ENCODE results near the gene SMARCAL1. TPM values are rescaled to one million over a fixed set of nuclear protein-coding genes. Genes with fewer than 3 reads are reported as not detected.

The SMARCAL1 gene
- total RNA-seq, 2 donors from 2014 or later, result 29.1 to 35.1 TPM

DNA sequence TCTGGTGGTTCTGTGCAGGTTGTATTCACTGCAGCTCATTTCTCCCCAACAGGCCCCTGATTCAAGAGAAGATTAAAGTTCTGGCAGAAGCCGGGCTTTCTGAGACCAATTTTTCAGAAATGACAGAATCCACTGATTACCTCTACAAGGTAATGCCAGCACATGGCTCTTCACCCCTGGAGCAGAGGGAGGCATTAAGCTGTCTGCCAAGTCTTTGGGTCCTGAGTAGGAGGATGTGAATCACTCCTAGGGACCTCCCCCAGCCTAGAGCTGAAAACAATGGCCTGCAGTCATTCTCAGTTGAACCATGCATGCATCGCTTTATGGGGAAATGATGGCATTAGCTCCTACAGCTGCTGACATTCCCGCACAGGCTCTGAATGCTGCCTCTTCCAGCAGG, 65.9 kb downstream of the SMARCAL1 start:
- H3K9me3 Mint-ChIP-seq, result no peaks in the 10 kb centered on the region
- no peak overlapping the region for H3K27ac Mint-ChIP-seq
- H3K4me1 Mint-ChIP-seq, result no peaks in the 10 kb centered on the region
- H3K36me3 Mint-ChIP-seq (ENCODE audit: low read depth), result peaks cover 47% of the 10 kb centered on the region
- H3K4me3 Mint-ChIP-seq, result no peak overlapping the region
- peaks cover 58% of the 10 kb centered on the region for H3K36me3 ChIP-seq (ENCODE audit: control insufficient read depth, insufficient read depth, low read length)
- H3K27ac ChIP-seq (ENCODE audit: low read depth, low read length), result no peak overlapping the region
- WGBS, 2 experiments (ENCODE audit: insufficient coverage in 1 of 2, insufficient read length in 1 of 2), result 87 to 93% methylated on average over 3 of the region's 3 CpGs
- no peaks in the 10 kb centered on the region for H3K27me3 ChIP-seq (ENCODE audit: control insufficient read depth, insufficient read depth, low read length, poor library complexity, severe bottlenecking)
- no peaks in the 10 kb centered on the region for H3K9me3 ChIP-seq (ENCODE audit: control insufficient read depth, low read length)
- DNase-seq, result peak; percentile 62
- no peak overlapping the region for H3K4me3 ChIP-seq (ENCODE audit: low read length)
- no peak overlapping the region for H3K9ac ChIP-seq (ENCODE audit: extremely low read depth, low read length, poor library complexity, severe bottlenecking)
- H3K4me1 ChIP-seq (ENCODE audit: control insufficient read depth, insufficient read depth, low read length), result peaks cover 5% of the 10 kb centered on the region
- H3K27me3 Mint-ChIP-seq (ENCODE audit: insufficient read depth), result no peaks in the 10 kb centered on the region
- TF ChIP-seq, protein P1, sequence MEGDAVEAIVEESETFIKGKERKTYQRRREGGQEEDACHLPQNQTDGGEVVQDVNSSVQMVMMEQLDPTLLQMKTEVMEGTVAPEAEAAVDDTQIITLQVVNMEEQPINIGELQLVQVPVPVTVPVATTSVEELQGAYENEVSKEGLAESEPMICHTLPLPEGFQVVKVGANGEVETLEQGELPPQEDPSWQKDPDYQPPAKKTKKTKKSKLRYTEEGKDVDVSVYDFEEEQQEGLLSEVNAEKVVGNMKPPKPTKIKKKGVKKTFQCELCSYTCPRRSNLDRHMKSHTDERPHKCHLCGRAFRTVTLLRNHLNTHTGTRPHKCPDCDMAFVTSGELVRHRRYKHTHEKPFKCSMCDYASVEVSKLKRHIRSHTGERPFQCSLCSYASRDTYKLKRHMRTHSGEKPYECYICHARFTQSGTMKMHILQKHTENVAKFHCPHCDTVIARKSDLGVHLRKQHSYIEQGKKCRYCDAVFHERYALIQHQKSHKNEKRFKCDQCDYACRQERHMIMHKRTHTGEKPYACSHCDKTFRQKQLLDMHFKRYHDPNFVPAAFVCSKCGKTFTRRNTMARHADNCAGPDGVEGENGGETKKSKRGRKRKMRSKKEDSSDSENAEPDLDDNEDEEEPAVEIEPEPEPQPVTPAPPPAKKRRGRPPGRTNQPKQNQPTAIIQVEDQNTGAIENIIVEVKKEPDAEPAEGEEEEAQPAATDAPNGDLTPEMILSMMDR (conservative IDR thresholded peaks at IDR 0.05), result no peak

DNA sequence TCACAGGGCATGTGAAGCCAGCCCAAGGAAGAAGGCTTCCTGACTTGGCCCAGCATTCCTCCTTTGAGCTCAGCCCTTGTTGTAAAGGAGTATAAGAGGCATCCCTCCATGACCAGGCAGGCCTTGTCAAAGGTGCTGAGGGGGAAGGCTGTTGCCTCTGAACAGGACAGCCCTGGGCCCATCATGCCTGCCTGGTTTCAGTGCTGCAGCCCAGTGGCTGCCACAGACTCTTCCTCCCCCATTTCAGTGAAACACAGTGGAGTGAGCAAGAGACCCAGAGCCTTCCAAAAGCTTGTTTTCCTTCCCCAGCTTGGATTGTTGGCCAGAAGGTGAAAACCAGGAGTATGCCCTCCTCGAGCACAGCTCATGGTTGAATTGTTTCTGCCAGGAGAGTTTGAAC, 66.5 kb downstream of the SMARCAL1 start:
- H3K4me1 Mint-ChIP-seq, result no peaks in the 10 kb centered on the region
- Histone ChIP-seq H3K4me1 (ENCODE audit: control insufficient read depth, insufficient read depth, low read length) (peaks cover 5% of the 10 kb centered on the region), H3K9ac (ENCODE audit: extremely low read depth, low read length, poor library complexity, severe bottlenecking) (no peak overlapping the region), H3K9me3 (ENCODE audit: control insufficient read depth, low read length) (no peaks in the 10 kb centered on the region), H3K4me3 (ENCODE audit: low read length) (no peak overlapping the region), H3K36me3 (ENCODE audit: control insufficient read depth, insufficient read depth, low read length) (peaks cover 61% of the 10 kb centered on the region), H3K27ac (ENCODE audit: low read depth, low read length) (no peak overlapping the region), H3K27me3 (ENCODE audit: control insufficient read depth, insufficient read depth, low read length, poor library complexity, severe bottlenecking) (no peaks in the 10 kb centered on the region)
- H3K9me3 Mint-ChIP-seq, result no peaks in the 10 kb centered on the region
- DNase-seq, result peak; percentile 62
- no peak overlapping the region for H3K27ac Mint-ChIP-seq
- TF ChIP-seq, protein P1 (conservative IDR thresholded peaks at IDR 0.05), result peak; percentile 34
- H3K36me3 Mint-ChIP-seq (ENCODE audit: low read depth), result peaks cover 47% of the 10 kb centered on the region
- H3K27me3 Mint-ChIP-seq (ENCODE audit: insufficient read depth), result no peaks in the 10 kb centered on the region
- H3K4me3 Mint-ChIP-seq, result no peak overlapping the region
- WGBS, 2 experiments (ENCODE audit: insufficient coverage in 1 of 2, insufficient read length in 1 of 2), result 84 to 90% methylated on average over 1 of the region's 1 CpG

DNA sequence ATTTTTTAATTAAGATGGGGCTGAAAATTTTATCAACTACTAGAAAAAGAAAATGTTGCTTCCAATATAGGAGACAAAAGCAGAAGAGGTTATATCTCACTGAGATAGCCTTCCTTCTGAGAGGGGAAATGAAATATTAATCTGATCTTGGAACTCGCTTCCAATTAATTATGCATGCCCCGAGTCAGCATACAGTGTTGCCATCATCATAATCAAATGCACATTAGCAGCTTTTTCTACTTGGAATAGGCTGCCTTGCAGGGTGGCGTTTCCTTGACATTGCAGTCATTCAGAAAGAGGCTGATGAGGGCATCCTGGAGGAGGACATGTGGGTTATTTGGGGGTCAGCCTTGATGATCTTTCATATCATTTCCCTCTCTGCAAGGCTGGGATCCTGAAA, 67.9 kb downstream of the SMARCAL1 start:
- H3K9ac ChIP-seq (ENCODE audit: extremely low read depth, low read length, poor library complexity, severe bottlenecking), result no peak overlapping the region
- no peaks in the 10 kb centered on the region for H3K27me3 Mint-ChIP-seq (ENCODE audit: insufficient read depth)
- H3K4me1 ChIP-seq (ENCODE audit: control insufficient read depth, insufficient read depth, low read length), result peaks cover 5% of the 10 kb centered on the region
- WGBS, 2 experiments (ENCODE audit: insufficient coverage in 1 of 2, insufficient read length in 1 of 2), result 94% methylated on average over 3 of the region's 3 CpGs; no CpG with 5 or more reads in 1 of the 2 experiments
- no peaks in the 10 kb centered on the region for H3K9me3 ChIP-seq (ENCODE audit: control insufficient read depth, low read length)
- H3K27ac ChIP-seq (ENCODE audit: low read depth, low read length), result no peak overlapping the region
- TF ChIP-seq, protein P1 (conservative IDR thresholded peaks at IDR 0.05), result no peak
- H3K27me3 ChIP-seq (ENCODE audit: control insufficient read depth, insufficient read depth, low read length, poor library complexity, severe bottlenecking), result no peaks in the 10 kb centered on the region
- no peaks in the 10 kb centered on the region for H3K9me3 Mint-ChIP-seq
- H3K4me3 Mint-ChIP-seq, result no peak overlapping the region
- peaks cover 42% of the 10 kb centered on the region for H3K36me3 Mint-ChIP-seq (ENCODE audit: low read depth)
- H3K27ac Mint-ChIP-seq, result no peak overlapping the region
- no peak for DNase-seq
- no peak overlapping the region for H3K4me3 ChIP-seq (ENCODE audit: low read length)
- H3K4me1 Mint-ChIP-seq, result no peaks in the 10 kb centered on the region
- peaks cover 53% of the 10 kb centered on the region for H3K36me3 ChIP-seq (ENCODE audit: control insufficient read depth, insufficient read depth, low read length)

Measured in endodermal cell (in vitro differentiated cells).